Activated naive CD8-positive, alpha-beta T cell treated with anti-CD3 and anti-CD28 coated beads, Interleukin-2, amount 50 U/mL, for 24 hours (primary cell): ENCODE results near the gene PEMT.
"Not testable (repeated sequence)": the region's sequence is repeated elsewhere in the genome, so short reads cannot be mapped to it uniquely, and the experiment has no call there.

Experiments
- ATAC-seq: fragments of 150-1000 bp; cut with Tn5 transposase; one replicate; pipeline ENCODE4 v1.10.0; 2021
- DNase-seq: peaks from one replicate; pipeline ENCODE4 v3.0.0; 2021
- H3K27ac Mint-ChIP-seq: one replicate; pipeline ENCODE4 v1.8.0; 2021; ENCODE audit warnings: mild to moderate bottlenecking, mixed read lengths
- H3K27me3 Mint-ChIP-seq: one replicate; pipeline ENCODE4 v1.8.0; 2021; ENCODE audit warnings: mixed read lengths
- H3K36me3 Mint-ChIP-seq: one replicate; pipeline ENCODE4 v1.8.0; 2021; ENCODE audit warnings: low read depth, mixed read lengths
- H3K4me1 Mint-ChIP-seq: one replicate; pipeline ENCODE4 v1.8.0; 2021; ENCODE audit warnings: mixed read lengths
- H3K4me3 Mint-ChIP-seq: one replicate; pipeline ENCODE4 v1.8.0; 2021; ENCODE audit warnings: mild to moderate bottlenecking, moderate library complexity, mixed read lengths
- H3K9me3 Mint-ChIP-seq: one replicate; pipeline ENCODE4 v1.8.0; 2021; ENCODE audit warnings: mixed read lengths

The PEMT gene

GRCh38 chr17:17486416-17486815, 105.1 kb downstream of the PEMT start:
- H3K9me3 Mint-ChIP-seq, H3K27me3 Mint-ChIP-seq, H3K27ac Mint-ChIP-seq, ATAC-seq, DNase-seq, H3K4me3 Mint-ChIP-seq: not testable (repeated sequence)
- Mint-ChIP-seq H3K36me3 (peaks cover 30% of the 10 kb centered on the region), H3K4me1 (peaks cover 50% of the 10 kb centered on the region)

- H3K36me3 Mint-ChIP-seq = peaks cover 34% of the 10 kb centered on the region
- H3K27me3 Mint-ChIP-seq = no peaks in the 10 kb centered on the region
- H3K27ac Mint-ChIP-seq = no peak overlapping the region
- H3K4me3 Mint-ChIP-seq = no peak overlapping the region
- no peak for ATAC-seq
- DNase-seq = no peak
- peaks cover 60% of the 10 kb centered on the region for H3K4me1 Mint-ChIP-seq
- H3K9me3 Mint-ChIP-seq = no peaks in the 10 kb centered on the region
Observed at GRCh38 chr17:17485420-17485819, 106.1 kb downstream of the PEMT start.

GRCh38 chr17:17484451-17484899, 107.0 kb downstream of the PEMT start:
- Mint-ChIP-seq H3K27me3 (no peaks in the 10 kb centered on the region), H3K27ac (peak overlapping the region; percentile 47), H3K9me3 (no peaks in the 10 kb centered on the region), H3K4me1 (peaks cover 69% of the 10 kb centered on the region), H3K36me3 (peaks cover 34% of the 10 kb centered on the region), H3K4me3 (peak overlapping the region; percentile 31)
- DNase-seq (peak; percentile 57), ATAC-seq (peak; percentile 100)

- ATAC-seq = no peak
- H3K4me1 Mint-ChIP-seq = peaks cover 75% of the 10 kb centered on the region
- H3K27me3 Mint-ChIP-seq = no peaks in the 10 kb centered on the region
- no peak for DNase-seq
- H3K4me3 Mint-ChIP-seq = no peak overlapping the region
- no peak overlapping the region for H3K27ac Mint-ChIP-seq
- H3K36me3 Mint-ChIP-seq = peaks cover 27% of the 10 kb centered on the region
- H3K9me3 Mint-ChIP-seq = no peaks in the 10 kb centered on the region
Observed at GRCh38 chr17:17481860-17482259, 109.6 kb downstream of the PEMT start.

GRCh38 chr17:17480593-17481148, 110.8 kb downstream of the PEMT start:
- Mint-ChIP-seq H3K27ac (peak overlapping the region; percentile 41), H3K27me3 (peaks cover 1% of the 10 kb centered on the region), H3K4me3 (no peak overlapping the region), H3K36me3 (peaks cover 26% of the 10 kb centered on the region), H3K4me1 (peaks cover 78% of the 10 kb centered on the region), H3K9me3 (no peaks in the 10 kb centered on the region)
- ATAC-seq (no peak), DNase-seq (no peak)

- H3K9me3 Mint-ChIP-seq = no peaks in the 10 kb centered on the region
- no peak overlapping the region for H3K27ac Mint-ChIP-seq
- no peak for ATAC-seq
- peak overlapping the region; percentile 4 for H3K4me3 Mint-ChIP-seq
- DNase-seq = no peak
- peaks cover 21% of the 10 kb centered on the region for H3K36me3 Mint-ChIP-seq
- peaks cover 68% of the 10 kb centered on the region for H3K4me1 Mint-ChIP-seq
- H3K27me3 Mint-ChIP-seq = peaks cover 1% of the 10 kb centered on the region
Observed at GRCh38 chr17:17479209-17479608, 112.3 kb downstream of the PEMT start.

GRCh38 chr17:17476865-17477467, 114.5 kb downstream of the PEMT start, which contains the start of gene MED9:
Gene MED9, plus strand, starts transcription at chr17:17477000. Its CDS starts 42 bp downstream, at chr17:17477042.
- Mint-ChIP-seq H3K27me3 (peaks cover 1% of the 10 kb centered on the region), H3K9me3 (no peaks in the 10 kb centered on the region), H3K4me3 (peak within 1 kb of the TSS; percentile 93), H3K27ac (peak within 1 kb of the TSS; percentile 89), H3K36me3 (peaks cover 16% of the 10 kb centered on the region), H3K4me1 (peaks cover 54% of the 10 kb centered on the region)
- ATAC-seq (peak; percentile 96), DNase-seq (peak; percentile 98)

GRCh38 chr17:17474341-17474740, 117.2 kb downstream of the PEMT start:
- no peak overlapping the region for H3K27ac Mint-ChIP-seq
- no peaks in the 10 kb centered on the region for H3K9me3 Mint-ChIP-seq
- no peak overlapping the region for H3K4me3 Mint-ChIP-seq
- ATAC-seq (no peak), DNase-seq (no peak)
- peaks cover 1% of the 10 kb centered on the region for H3K27me3 Mint-ChIP-seq
- H3K36me3 Mint-ChIP-seq = peaks cover 6% of the 10 kb centered on the region
- peaks cover 31% of the 10 kb centered on the region for H3K4me1 Mint-ChIP-seq

GRCh38 chr17:17472333-17472920, 119.1 kb downstream of the PEMT start:
- H3K27ac Mint-ChIP-seq = no peak overlapping the region
- H3K9me3 Mint-ChIP-seq = no peaks in the 10 kb centered on the region
- peaks cover 1% of the 10 kb centered on the region for H3K27me3 Mint-ChIP-seq
- ATAC-seq = no peak
- no peak overlapping the region for H3K4me3 Mint-ChIP-seq
- peaks cover 15% of the 10 kb centered on the region for H3K4me1 Mint-ChIP-seq
- H3K36me3 Mint-ChIP-seq = peaks cover 4% of the 10 kb centered on the region
- no peak for DNase-seq

GRCh38 chr17:17469996-17470395, 121.5 kb downstream of the PEMT start:
- Mint-ChIP-seq H3K9me3 (no peaks in the 10 kb centered on the region), H3K27me3 (peaks cover under 1% of the 10 kb centered on the region)

GRCh38 chr17:17469358-17469757, 122.2 kb downstream of the PEMT start:
- H3K27ac Mint-ChIP-seq = no peak overlapping the region
- DNase-seq = no peak
- H3K4me3 Mint-ChIP-seq = no peak overlapping the region
- H3K27me3 Mint-ChIP-seq = peaks cover 2% of the 10 kb centered on the region
- no peaks in the 10 kb centered on the region for H3K36me3 Mint-ChIP-seq
- no peak for ATAC-seq
- H3K4me1 Mint-ChIP-seq = peaks cover 3% of the 10 kb centered on the region
- H3K9me3 Mint-ChIP-seq = no peaks in the 10 kb centered on the region

More at GRCh38 chr17:17469996-17470395, 121.5 kb downstream of the PEMT start:
- ATAC-seq = peak; percentile 57
- peaks cover 3% of the 10 kb centered on the region for H3K4me1 Mint-ChIP-seq
- H3K4me3 Mint-ChIP-seq = no peak overlapping the region
- no peak overlapping the region for H3K27ac Mint-ChIP-seq
- no peaks in the 10 kb centered on the region for H3K36me3 Mint-ChIP-seq
- no peak for DNase-seq

GRCh38 chr17:17468217-17469010, 123.1 kb downstream of the PEMT start:
- H3K36me3 Mint-ChIP-seq = no peaks in the 10 kb centered on the region
- H3K9me3 Mint-ChIP-seq = no peaks in the 10 kb centered on the region
- no peak for ATAC-seq

GRCh38 chr17:17467720-17468119, 123.8 kb downstream of the PEMT start:
- Mint-ChIP-seq H3K27me3 (peaks cover 2% of the 10 kb centered on the region), H3K36me3 (no peaks in the 10 kb centered on the region), H3K4me3 (no peak overlapping the region), H3K27ac (no peak overlapping the region), H3K9me3 (no peaks in the 10 kb centered on the region), H3K4me1 (peaks cover 2% of the 10 kb centered on the region)
- ATAC-seq = no peak
- DNase-seq = no peak

More at GRCh38 chr17:17468217-17469010, 123.1 kb downstream of the PEMT start:
- no peak for DNase-seq
- H3K27me3 Mint-ChIP-seq = peaks cover 2% of the 10 kb centered on the region
- no peak overlapping the region for H3K4me3 Mint-ChIP-seq
- no peak overlapping the region for H3K27ac Mint-ChIP-seq
- H3K4me1 Mint-ChIP-seq = peaks cover 3% of the 10 kb centered on the region

- H3K9me3 Mint-ChIP-seq = no peaks in the 10 kb centered on the region
- H3K27me3 Mint-ChIP-seq = peaks cover 2% of the 10 kb centered on the region
- DNase-seq = no peak
- H3K4me1 Mint-ChIP-seq = no peaks in the 10 kb centered on the region
- no peak for ATAC-seq
- no peaks in the 10 kb centered on the region for H3K36me3 Mint-ChIP-seq
- H3K27ac Mint-ChIP-seq = no peak overlapping the region
- no peak overlapping the region for H3K4me3 Mint-ChIP-seq
Observed at GRCh38 chr17:17467016-17467415, 124.5 kb downstream of the PEMT start.
